K562 (cell line): Measurements from ENCODE around the gene INSIG1. TPM values are rescaled to one million over a fixed set of nuclear protein-coding genes. Genes with fewer than 3 reads are reported as not detected.

ENCODE experiments used
- E2F6 ChIP-seq, 2 experiments: IDR thresholded peaks; 2 replicates each; pipeline ENCODE4 v1.6.1; 2011; ENCODE audit warnings: borderline replicate concordance in 1 of 2, control low read depth in 1 of 2, low read depth in 1 of 2, low read length in 1 of 2, mild to moderate bottlenecking in 1 of 2, mixed read lengths in 1 of 2, moderate library complexity in 1 of 2; ENCODE audit not compliant: insufficient read depth in 1 of 2, insufficient read length in 1 of 2, poor library complexity in 1 of 2, severe bottlenecking in 1 of 2; ENCODE audit errors: extremely low read depth in 1 of 2
- ESRRB ChIP-seq: fragments of 250-450 bp; sonication (Bioruptor Pico); IDR thresholded peaks from 2 replicates; pipeline ENCODE4 v1.5.0; 2020; ENCODE audit warnings: mild to moderate bottlenecking, moderate library complexity, borderline replicate concordance
- NFE2 ChIP-seq: IDR thresholded peaks from 2 replicates; pipeline ENCODE4 v1.6.1; 2014; ENCODE audit warnings: antibody characterized with exemption, low read depth
- PTBP1 ChIP-seq: fragments of 200-400 bp; formaldehyde crosslinking; IDR thresholded peaks from 2 replicates; pipeline ENCODE4 v1.6.1; 2017; ENCODE audit warnings: low read depth, low read length
- RREB1 ChIP-seq: fragments of 250-450 bp; sonication (Bioruptor Pico); IDR thresholded peaks from 2 replicates; pipeline ENCODE4 v1.4.0; 2020
- SMARCA4 ChIP-seq: fragments of 450-650 bp; IDR thresholded peaks from 2 replicates; pipeline ENCODE4 v1.6.1; 2016
- TAF9B ChIP-seq: fragments of 450-650 bp; IDR thresholded peaks from 2 replicates; pipeline ENCODE4 v1.6.1; 2018; ENCODE audit warnings: mild to moderate bottlenecking; ENCODE audit not compliant: partially characterized antibody
- ZNF23 ChIP-seq: fragments of 250-450 bp; sonication (Bioruptor Pico); IDR thresholded peaks from 2 replicates; pipeline ENCODE4 v1.4.0; 2020; ENCODE audit warnings: mild to moderate bottlenecking
- ZNF551 ChIP-seq: fragments of 250-450 bp; sonication (Bioruptor Pico); IDR thresholded peaks from 2 replicates; pipeline ENCODE4 v1.5.0; 2021; ENCODE audit warnings: mild to moderate bottlenecking, moderate library complexity
- ZNF584 ChIP-seq: fragments of 200-800 bp; sonication (Bioruptor generic); IDR thresholded peaks from 2 replicates; pipeline ENCODE4 v1.6.1; 2016; ENCODE audit warnings: low read depth, mild to moderate bottlenecking, missing genetic modification characterization, missing compliant biosample characterization
- polyA plus RNA-seq, 8 experiments: library from polyadenylated mRNA; depleted of rRNA in 4 of 8; stranded (reverse) in 5 of 8; unstranded in 3 of 8; fragments of >200 nt; fragmentation: Nextera tagmentation in 2 of 8; fragmentation: Illumina TruSeq in 1 of 8; extraction: Ambion mirVana in 2 of 8; extraction: Trizol in 1 of 8; gene quantifications; 2 replicates each; pipeline versions ENCODE4 v1.2.1 to v1.2.3, GENCODE V29; 2011 to 2014; ENCODE audit warnings: inconsistent platforms in 1 of 8, missing spikeins in 1 of 8
- total RNA-seq, 7 experiments: library from RNA; depleted of rRNA in 6 of 7; stranded (reverse); fragments of >200 nt in 6 of 7; fragmentation: Illumina TruSeq in 2 of 7; extraction: Trizol in 2 of 7; gene quantifications; 2 replicates each; pipeline versions ENCODE4 v1.2.1 to v1.2.3, GENCODE V29; 2011 to 2021; ENCODE audit warnings: low replicate concordance in 1 of 7
- TF ChIP-seq, protein P1 (sequence below): fragments of 250-450 bp; sonication (Bioruptor Pico); IDR thresholded peaks from 2 replicates; pipeline ENCODE4 v1.4.0; 2020; ENCODE audit warnings: mild to moderate bottlenecking, moderate library complexity, borderline replicate concordance
- TF ChIP-seq, protein P2 (sequence below), 2 experiments: fragments of 450-650 bp; conservative IDR thresholded peaks; 2 replicates each; pipeline ENCODE4 v1.6.1; 2017; ENCODE audit warnings: mild to moderate bottlenecking in 2 of 2, moderate library complexity in 2 of 2

INSIG1 gene
- total and polyA plus RNA-seq, 9 of the 15 experiments (the other 6 are each of a cell fraction or from before 2014, with no cell fraction given) = 57.1 to 787 (median 238) TPM

- peak; percentile 64; the same call in 1 of the 2 replicates for TF ChIP-seq RREB1 (CRISPR knock-in tag)
- peak in 1 of 2 experiments; percentile 40 for TF ChIP-seq E2F6 (IDR thresholded peaks at IDR 0.05; ENCODE audit: borderline replicate concordance in 1 of 2, extremely low read depth in 1 of 2, insufficient read depth in 1 of 2, insufficient read length in 1 of 2, low read depth in 1 of 2, low read length in 1 of 2, poor library complexity in 1 of 2, severe bottlenecking in 1 of 2)
- TF ChIP-seq TAF9B = no peak
- TF ChIP-seq, protein P1, sequence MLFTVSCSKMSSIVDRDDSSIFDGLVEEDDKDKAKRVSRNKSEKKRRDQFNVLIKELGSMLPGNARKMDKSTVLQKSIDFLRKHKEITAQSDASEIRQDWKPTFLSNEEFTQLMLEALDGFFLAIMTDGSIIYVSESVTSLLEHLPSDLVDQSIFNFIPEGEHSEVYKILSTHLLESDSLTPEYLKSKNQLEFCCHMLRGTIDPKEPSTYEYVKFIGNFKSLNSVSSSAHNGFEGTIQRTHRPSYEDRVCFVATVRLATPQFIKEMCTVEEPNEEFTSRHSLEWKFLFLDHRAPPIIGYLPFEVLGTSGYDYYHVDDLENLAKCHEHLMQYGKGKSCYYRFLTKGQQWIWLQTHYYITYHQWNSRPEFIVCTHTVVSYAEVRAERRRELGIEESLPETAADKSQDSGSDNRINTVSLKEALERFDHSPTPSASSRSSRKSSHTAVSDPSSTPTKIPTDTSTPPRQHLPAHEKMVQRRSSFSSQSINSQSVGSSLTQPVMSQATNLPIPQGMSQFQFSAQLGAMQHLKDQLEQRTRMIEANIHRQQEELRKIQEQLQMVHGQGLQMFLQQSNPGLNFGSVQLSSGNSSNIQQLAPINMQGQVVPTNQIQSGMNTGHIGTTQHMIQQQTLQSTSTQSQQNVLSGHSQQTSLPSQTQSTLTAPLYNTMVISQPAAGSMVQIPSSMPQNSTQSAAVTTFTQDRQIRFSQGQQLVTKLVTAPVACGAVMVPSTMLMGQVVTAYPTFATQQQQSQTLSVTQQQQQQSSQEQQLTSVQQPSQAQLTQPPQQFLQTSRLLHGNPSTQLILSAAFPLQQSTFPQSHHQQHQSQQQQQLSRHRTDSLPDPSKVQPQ (CRISPR knock-in tag) = no peak
- TF ChIP-seq, protein P2, sequence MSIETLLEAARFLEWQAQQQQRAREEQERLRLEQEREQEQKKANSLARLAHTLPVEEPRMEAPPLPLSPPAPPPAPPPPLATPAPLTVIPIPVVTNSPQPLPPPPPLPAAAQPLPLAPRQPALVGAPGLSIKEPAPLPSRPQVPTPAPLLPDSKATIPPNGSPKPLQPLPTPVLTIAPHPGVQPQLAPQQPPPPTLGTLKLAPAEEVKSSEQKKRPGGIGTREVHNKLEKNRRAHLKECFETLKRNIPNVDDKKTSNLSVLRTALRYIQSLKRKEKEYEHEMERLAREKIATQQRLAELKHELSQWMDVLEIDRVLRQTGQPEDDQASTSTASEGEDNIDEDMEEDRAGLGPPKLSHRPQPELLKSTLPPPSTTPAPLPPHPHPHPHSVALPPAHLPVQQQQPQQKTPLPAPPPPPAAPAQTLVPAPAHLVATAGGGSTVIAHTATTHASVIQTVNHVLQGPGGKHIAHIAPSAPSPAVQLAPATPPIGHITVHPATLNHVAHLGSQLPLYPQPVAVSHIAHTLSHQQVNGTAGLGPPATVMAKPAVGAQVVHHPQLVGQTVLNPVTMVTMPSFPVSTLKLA (conservative IDR thresholded peaks at IDR 0.05) = peak; percentile 77 to 87
- no peak for TF ChIP-seq ZNF551
- no peak for TF ChIP-seq ZNF584 (CRISPR knock-in tag)
- no peak; the same call in 1 of the 2 replicates for TF ChIP-seq ZNF23 (CRISPR knock-in tag)
- no peak for TF ChIP-seq ESRRB
- no peak for TF ChIP-seq PTBP1
- TF ChIP-seq NFE2 = no peak; the same call in 1 of the 2 replicates
- TF ChIP-seq SMARCA4 = peak; percentile 63; the same call in 1 of the 2 replicates
Measured at GRCh38 chr7:155296788-155297516, 726 bp upstream of the INSIG1 start (continued).
